Heart left ventricle (tissue), 13 donors: Measurements from ENCODE around the gene KIAA0408.
"Not testable (repeated sequence)": the region's sequence is repeated elsewhere in the genome, so short reads cannot be mapped to it uniquely, and the experiment has no call there.

Source experiments
- CTCF ChIP-seq, 12 donors: fragments of 200-600 bp; sonication (generic) in 4 of 12; IDR thresholded peaks; one replicate each; pipeline versions ENCODE4 v1.5.0 to v1.8.0; 2018 to 2022; ENCODE audit warnings: antibody characterized with exemption in 12 of 12, mild to moderate bottlenecking in 5 of 12
- POLR2A ChIP-seq, 2 donors: fragments of 450-650 bp; IDR thresholded peaks; one replicate each; pipeline ENCODE4 v1.6.1; 2017; ENCODE audit warnings: antibody characterized with exemption in 2 of 2, mild to moderate bottlenecking in 2 of 2, moderate library complexity in 2 of 2
- donor health status: ischemic (EF 13 %, LVEDD 7.1; RV severe dilation, severe dysfunction).
- donor health status: DM: no; HTN: yes; CAD: no.
- donor health status: DM: no; HTN: no; CAD: no.
- donor health status: ischemic (EF 25% LVEDD 6.9; RV normal size, moderate dysfunction).
- donor health status: ischemic (EF 25% LVEDD 5.7; RV mildly dilated, moderate dysfunction).
- donor health status: ischemic (EF 35%, LVEDD 5.7; RV mildly dilated, moderate dysfunction).
- donor health status: nonischemic (EF 11% LVEDD 7.7; RV severe dilation, severe dysfunction).
- donor health status: DM: yes; HTN: yes; CAD: no.
- donor health status: PGD.
- donor health status: ischemic (EF 29% LVEDD 5.4; RV normal size, mild dysfunction).
- donor health status: nonischemic (EF 23%, LVEDD 6.1; RV moderate dilation, normal function).

GRCh38 chr6:127428562-127428961, 30.6 kb downstream of the KIAA0408 start:
- not testable (repeated sequence) for TF ChIP-seq CTCF, POLR2A (IDR thresholded peaks at IDR 0.05)
